ENCODE measurements around the gene PDE8A. TPM values are rescaled to one million over a fixed set of nuclear protein-coding genes. Genes with fewer than 3 reads are reported as not detected.
A peak's percentile ranks its signal among the peaks of the same experiment; 100 is the strongest.

PDE8A gene
- total RNA-seq, 1 experiment from 2014 or later, result 32.0 TPM

- ChIA-PET POLR2A (interaction anchor here (0.8 kb wide), 1 partner anchor 12 kb away, joined by 3 read pairs; no protein-coding TSS in a partner anchor), CTCF (interaction anchor here (1.6 to 2.0 kb wide), 2 partner anchors 31 to 64 kb away, joined by 3 to 7 read pairs; no protein-coding TSS in a partner anchor)
- Mint-ChIP-seq H3K27ac (ENCODE audit: unreplicated experiment) (peak overlapping the region; percentile 91), H3K36me3 (ENCODE audit: insufficient read depth, unreplicated experiment) (peaks cover 16% of the 10 kb centered on the region), H3K9me3 (ENCODE audit: unreplicated experiment) (no peaks in the 10 kb centered on the region), H3K27me3 (ENCODE audit: insufficient read depth, unreplicated experiment) (no peaks in the 10 kb centered on the region), H3K4me1 (ENCODE audit: low read depth, unreplicated experiment) (no peaks in the 10 kb centered on the region), H3K4me3 (ENCODE audit: unreplicated experiment) (peak overlapping the region; percentile 92)
- H3K4me1 ChIP-seq, result 0 out of 2 replicates have a peak, but pooled peaks cover 8% of the 10 kb centered on the region
- H3K27me3 ChIP-seq (replicated peaks; ENCODE audit: control insufficient read depth, insufficient read depth, low read length), result no peaks in the 10 kb centered on the region
- H3K4me3 ChIP-seq (ENCODE audit: low read depth, low read length), result peak overlapping the region; percentile 86
- H3K36me3 ChIP-seq (ENCODE audit: control insufficient read depth, insufficient read depth, low read length), result no peaks in the 10 kb centered on the region
- DNase-seq, result peak in 1 of 2 experiments; percentile 25
- intact Hi-C loops (cut with micrococcal nuclease; ENCODE audit: unreplicated experiment), result loop anchor here (1.0 to 2.0 kb wide), 2 partner anchors 24 to 227 kb away; no protein-coding TSS in a partner anchor
- H3K9me3 ChIP-seq, result no peaks in the 10 kb centered on the region
- no TSS peak for BruUV-seq (replicated peaks)
- no peak for TF ChIP-seq CTCF (IDR thresholded peaks at IDR 0.05; ENCODE audit: insufficient read depth in 1 of 2, low read depth in 1 of 2, low read length in 1 of 2, severe bottlenecking in 1 of 2, unreplicated experiment in 1 of 2)
These were observed 2.0 kb upstream of the PDE8A start for GRCh38 chr15:84979651-84980050.

- ChIA-PET POLR2A (interaction anchor here (0.5 to 0.8 kb wide), 3 partner anchors 12 to 245 kb away, joined by 3 to 7 read pairs (median 3); no protein-coding TSS in a partner anchor), CTCF (interaction anchor here (0.6 to 2.0 kb wide), 6 partner anchors 9 to 360 kb away, joined by 3 to 8 read pairs (median 5); no protein-coding TSS in a partner anchor)
- no peaks in the 10 kb centered on the region for H3K27me3 Mint-ChIP-seq (ENCODE audit: insufficient read depth, unreplicated experiment)
- Histone ChIP-seq H3K4me3 (ENCODE audit: low read depth, low read length) (peak overlapping the region; percentile 86), H3K4me1 (0 out of 2 replicates have a peak, but pooled peaks cover 8% of the 10 kb centered on the region), H3K36me3 (ENCODE audit: control insufficient read depth, insufficient read depth, low read length) (no peaks in the 10 kb centered on the region), H3K27me3 (replicated peaks; ENCODE audit: control insufficient read depth, insufficient read depth, low read length) (no peaks in the 10 kb centered on the region), H3K9me3 (no peaks in the 10 kb centered on the region)
- BruUV-seq (replicated peaks), result TSS peak; percentile 14
- H3K9me3 Mint-ChIP-seq (ENCODE audit: unreplicated experiment), result no peaks in the 10 kb centered on the region
- H3K27ac Mint-ChIP-seq (ENCODE audit: unreplicated experiment), result peak overlapping the region; percentile 91
- DNase-seq, result peak; percentile 88 to 91
- peaks cover 16% of the 10 kb centered on the region for H3K36me3 Mint-ChIP-seq (ENCODE audit: insufficient read depth, unreplicated experiment)
- intact Hi-C loops (cut with micrococcal nuclease; ENCODE audit: unreplicated experiment), result loop anchor here (1.0 to 2.0 kb wide), 2 partner anchors 25 to 228 kb away; no protein-coding TSS in a partner anchor
- peak overlapping the region; percentile 92 for H3K4me3 Mint-ChIP-seq (ENCODE audit: unreplicated experiment)
- H3K4me1 Mint-ChIP-seq (ENCODE audit: low read depth, unreplicated experiment), result no peaks in the 10 kb centered on the region
- no peak for TF ChIP-seq CTCF (IDR thresholded peaks at IDR 0.05; ENCODE audit: insufficient read depth in 1 of 2, low read depth in 1 of 2, low read length in 1 of 2, severe bottlenecking in 1 of 2, unreplicated experiment in 1 of 2)
These were observed 1.2 kb upstream of the PDE8A start for GRCh38 chr15:84980196-84981053.

DNA sequence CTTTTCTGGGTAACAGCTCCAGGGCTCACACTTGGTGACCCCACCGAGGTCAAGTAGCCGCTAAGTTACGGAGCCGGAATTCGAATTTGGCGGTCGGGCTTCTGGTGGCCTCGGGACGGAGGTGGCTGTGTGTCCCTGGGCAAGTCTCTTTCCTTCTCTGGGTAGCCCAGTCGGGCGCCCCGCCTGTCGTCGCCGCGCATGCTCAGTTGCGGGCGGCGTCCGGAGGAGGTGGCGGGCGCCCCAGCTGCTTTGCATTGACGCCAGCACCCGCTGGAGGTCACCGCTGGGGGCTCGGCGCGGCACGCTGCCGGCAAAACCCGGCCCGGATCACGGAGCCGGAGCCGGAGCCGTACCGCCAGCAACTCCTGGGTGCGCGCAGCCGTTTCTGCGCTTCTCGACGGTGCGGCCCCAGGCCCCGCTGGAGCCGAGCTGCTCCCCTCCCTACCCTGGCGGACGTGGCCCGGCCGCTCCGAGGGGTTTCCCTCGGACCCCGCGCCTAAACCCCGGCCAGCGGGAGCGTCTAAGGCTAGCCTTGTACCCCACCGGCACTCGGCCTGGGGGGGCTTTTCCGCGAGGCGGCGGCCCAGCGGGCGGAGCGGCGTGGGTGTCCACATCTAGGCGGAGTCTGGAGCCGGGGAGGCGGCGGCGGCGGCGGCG is 474 bp upstream of the PDE8A start:
- POLR2A ChIA-PET, result interaction anchor here (0.5 to 0.8 kb wide), 3 partner anchors 20 to 491 kb away, joined by 3 to 7 read pairs (median 6); no protein-coding TSS in a partner anchor
- no TSS peak for BruUV-seq (replicated peaks)
- H3K4me3 Mint-ChIP-seq (ENCODE audit: unreplicated experiment), result peak overlapping the region; percentile 92
- peak; percentile 6 to 27 for TF ChIP-seq CTCF (IDR thresholded peaks at IDR 0.05; ENCODE audit: insufficient read depth in 1 of 2, low read depth in 1 of 2, low read length in 1 of 2, severe bottlenecking in 1 of 2, unreplicated experiment in 1 of 2)
- no peaks in the 10 kb centered on the region for H3K9me3 Mint-ChIP-seq (ENCODE audit: unreplicated experiment)
- peak; percentile 93 to 98 for DNase-seq
- peak overlapping the region; percentile 91 for H3K27ac Mint-ChIP-seq (ENCODE audit: unreplicated experiment)
- H3K4me1 ChIP-seq, result 0 out of 2 replicates have a peak, but pooled peaks cover 8% of the 10 kb centered on the region
- H3K36me3 Mint-ChIP-seq (ENCODE audit: insufficient read depth, unreplicated experiment), result peaks cover 16% of the 10 kb centered on the region
- intact Hi-C loops (cut with micrococcal nuclease; ENCODE audit: unreplicated experiment), result loop anchor here (2.0 kb wide), 1 partner anchor 228 kb away; no protein-coding TSS in a partner anchor
- no peaks in the 10 kb centered on the region for H3K36me3 ChIP-seq (ENCODE audit: control insufficient read depth, insufficient read depth, low read length)
- H3K27me3 Mint-ChIP-seq (ENCODE audit: insufficient read depth, unreplicated experiment), result no peaks in the 10 kb centered on the region
- peak overlapping the region; percentile 86 for H3K4me3 ChIP-seq (ENCODE audit: low read depth, low read length)
- CTCF ChIA-PET, result interaction anchor here (0.6 to 2.0 kb wide), 6 partner anchors 10 to 361 kb away, joined by 3 to 8 read pairs (median 5); no protein-coding TSS in a partner anchor
- no peaks in the 10 kb centered on the region for H3K27me3 ChIP-seq (replicated peaks; ENCODE audit: control insufficient read depth, insufficient read depth, low read length)
- no peaks in the 10 kb centered on the region for H3K9me3 ChIP-seq
- H3K4me1 Mint-ChIP-seq (ENCODE audit: low read depth, unreplicated experiment), result no peaks in the 10 kb centered on the region
